SHP77 treated with DMSO at 0.1 percent for 48 hours (cell line): ENCODE data around the gene ARHGEF38.
A peak's percentile ranks its signal among the peaks of the same experiment; 100 is the strongest.

Experiments used
- DNase-seq: peaks from one replicate; lab custom pipeline; 2025; lab: John Stamatoyannopoulos, UW

ARHGEF38 gene, protein sequence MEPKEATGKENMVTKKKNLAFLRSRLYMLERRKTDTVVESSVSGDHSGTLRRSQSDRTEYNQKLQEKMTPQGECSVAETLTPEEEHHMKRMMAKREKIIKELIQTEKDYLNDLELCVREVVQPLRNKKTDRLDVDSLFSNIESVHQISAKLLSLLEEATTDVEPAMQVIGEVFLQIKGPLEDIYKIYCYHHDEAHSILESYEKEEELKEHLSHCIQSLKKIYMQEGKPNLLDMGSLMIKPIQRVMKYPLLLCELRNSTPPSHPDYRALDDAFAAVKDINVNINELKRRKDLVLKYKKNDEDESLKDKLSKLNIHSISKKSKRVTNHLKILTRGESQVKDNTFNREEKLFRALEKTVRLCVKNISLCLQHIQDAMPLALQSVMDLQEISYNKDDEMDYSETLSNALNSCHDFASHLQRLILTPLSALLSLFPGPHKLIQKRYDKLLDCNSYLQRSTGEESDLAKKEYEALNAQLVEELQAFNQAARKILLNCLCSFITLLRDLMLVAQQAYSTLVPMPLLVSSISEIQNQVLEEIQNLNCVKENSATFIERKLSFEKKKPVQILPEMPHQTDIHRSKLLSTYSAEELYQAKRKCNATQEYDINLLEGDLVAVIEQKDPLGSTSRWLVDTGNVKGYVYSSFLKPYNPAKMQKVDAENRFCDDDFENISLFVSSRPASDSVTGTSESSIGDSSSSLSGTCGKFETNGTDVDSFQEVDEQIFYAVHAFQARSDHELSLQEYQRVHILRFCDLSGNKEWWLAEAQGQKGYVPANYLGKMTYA

DNA sequence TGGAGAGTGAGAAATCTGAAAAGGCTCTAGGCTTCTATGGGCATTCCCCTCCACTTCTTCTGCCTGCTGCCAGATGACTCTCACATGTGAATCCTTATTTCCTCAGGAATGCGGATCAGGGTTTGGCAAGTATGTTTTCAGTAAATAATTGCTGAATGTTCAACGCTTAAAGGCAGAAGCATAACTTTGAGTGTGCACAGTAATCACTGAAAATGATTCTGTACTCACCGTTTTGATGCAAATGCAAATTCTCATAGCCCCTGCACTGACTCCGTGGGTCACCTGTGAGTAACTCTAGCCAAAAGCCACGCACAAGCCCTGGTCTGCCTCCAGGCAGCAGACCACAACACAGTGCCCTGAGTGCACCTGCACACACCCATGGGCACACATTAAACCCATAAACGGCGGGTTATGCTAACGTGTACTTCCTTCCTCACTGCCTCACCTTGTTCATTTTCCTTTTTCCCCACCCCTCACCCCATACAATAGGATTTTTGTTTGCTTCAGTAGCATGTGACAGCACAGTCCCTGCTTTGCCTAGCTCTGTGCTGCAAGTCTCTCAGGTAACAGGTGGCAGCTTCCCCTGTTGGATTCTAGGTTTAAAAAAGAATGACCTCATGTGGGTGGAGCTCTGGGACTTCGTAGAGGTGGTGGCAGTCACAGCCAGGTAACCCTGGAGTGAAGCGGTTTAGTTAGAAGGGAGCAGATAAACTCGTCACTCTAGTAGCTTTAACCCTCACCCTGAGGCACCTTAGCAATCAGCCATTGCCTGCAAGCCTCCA, at the start of gene ARHGEF38:
TSS of gene ARHGEF38 (plus strand) at position 656 of the 782 bp plus-strand sequence. CDS start 146 bp downstream, outside the sequence.
- DNase-seq = no peak

DNA sequence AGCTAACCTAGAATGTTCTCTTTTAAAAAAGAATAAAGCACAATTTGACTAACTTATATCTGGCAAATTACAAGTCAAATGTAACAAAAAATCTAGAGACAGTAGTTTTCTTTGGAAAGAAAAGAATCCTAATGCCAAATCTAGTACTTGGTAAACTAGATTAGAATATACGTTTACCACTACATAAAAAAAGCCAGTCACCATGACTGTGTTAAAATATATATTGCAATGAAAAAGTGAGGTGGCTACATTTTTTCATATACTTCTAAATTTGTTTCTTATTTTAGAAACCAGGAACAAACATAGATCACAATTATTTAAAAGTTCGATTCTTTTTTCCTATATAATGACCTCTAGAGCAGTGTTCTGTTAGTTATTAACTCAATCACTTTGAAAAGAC, 48.9 kb upstream of the ARHGEF38 start:
- DNase-seq = no peak

DNA sequence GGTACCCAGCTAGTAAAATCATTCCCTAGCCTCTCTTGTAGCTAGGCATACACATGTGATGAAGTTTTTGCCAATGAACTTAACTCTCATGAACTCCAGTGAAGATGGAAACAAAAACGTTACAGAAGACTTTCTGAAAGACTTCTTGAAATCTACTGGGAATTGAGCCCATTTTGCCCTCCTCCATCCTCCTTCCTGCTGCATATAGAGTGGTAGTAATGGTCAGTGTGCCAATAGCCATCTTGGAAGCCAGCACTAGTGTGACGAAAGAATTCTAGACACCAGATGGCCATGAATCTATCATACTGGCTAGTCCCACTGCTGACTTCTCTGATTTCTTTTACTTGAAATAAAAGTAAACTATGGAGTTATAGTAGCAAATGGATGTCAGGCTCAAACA, 47.7 kb upstream of the ARHGEF38 start:
- DNase-seq = no peak

DNA sequence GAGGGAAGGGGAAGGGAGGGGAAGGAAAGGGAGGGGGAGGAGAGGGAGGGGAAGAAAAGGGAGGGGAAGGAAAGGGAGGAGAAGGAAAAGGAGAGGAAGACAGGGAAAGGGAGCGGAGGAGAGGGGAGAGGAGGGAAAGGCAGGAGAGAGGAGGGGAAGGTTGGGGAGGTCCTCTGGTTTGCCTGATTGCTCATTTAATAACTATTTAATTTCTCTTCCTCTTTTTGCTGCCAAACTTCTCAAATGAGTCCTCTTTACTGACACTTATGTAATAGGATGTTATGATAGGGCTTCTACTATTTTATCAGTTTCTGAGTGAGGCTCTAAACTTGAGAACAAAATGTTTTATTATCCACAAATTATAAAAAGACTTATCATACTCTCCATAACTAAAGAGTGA, 43.1 kb upstream of the ARHGEF38 start:
- DNase-seq = no peak

DNA sequence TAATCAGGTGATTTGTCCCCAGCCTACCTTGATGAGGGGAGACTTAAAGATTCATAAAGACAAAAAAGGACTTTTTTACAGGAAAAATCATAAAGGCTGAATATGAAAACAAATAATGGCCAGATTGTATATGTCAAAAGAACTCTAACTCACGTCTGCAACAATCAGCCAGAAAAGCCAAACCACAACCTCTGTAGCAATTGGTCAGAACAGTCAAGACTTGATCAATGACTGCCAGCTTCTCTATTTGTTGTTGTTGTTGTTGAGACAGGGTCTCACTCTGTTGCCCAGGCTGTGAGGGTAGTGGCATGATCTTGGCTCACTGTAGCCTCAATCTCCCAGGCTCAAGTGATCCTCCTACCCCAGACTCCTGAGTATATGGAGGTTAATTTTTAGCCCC, 42.7 kb upstream of the ARHGEF38 start:
- DNase-seq = no peak

DNA sequence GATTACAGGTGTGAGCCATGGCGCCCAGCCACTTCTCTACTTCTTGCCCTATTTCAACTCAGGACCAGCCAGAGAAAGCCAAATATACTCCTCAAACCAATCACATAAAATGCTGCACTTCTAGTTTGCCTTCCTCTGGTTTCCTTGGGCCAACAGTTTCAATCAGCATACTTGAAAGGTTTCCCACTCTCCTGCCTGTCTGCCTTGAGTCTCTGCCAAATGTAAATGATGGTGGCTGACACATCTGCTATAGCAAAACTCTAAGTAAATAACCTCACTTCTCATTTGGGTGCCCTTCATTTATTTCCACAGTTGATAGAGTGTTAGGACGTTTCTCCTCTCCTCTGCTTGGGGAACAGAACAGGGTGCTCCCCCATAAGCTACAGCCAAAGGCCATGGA, 42.2 kb upstream of the ARHGEF38 start:
- no peak for DNase-seq

DNA sequence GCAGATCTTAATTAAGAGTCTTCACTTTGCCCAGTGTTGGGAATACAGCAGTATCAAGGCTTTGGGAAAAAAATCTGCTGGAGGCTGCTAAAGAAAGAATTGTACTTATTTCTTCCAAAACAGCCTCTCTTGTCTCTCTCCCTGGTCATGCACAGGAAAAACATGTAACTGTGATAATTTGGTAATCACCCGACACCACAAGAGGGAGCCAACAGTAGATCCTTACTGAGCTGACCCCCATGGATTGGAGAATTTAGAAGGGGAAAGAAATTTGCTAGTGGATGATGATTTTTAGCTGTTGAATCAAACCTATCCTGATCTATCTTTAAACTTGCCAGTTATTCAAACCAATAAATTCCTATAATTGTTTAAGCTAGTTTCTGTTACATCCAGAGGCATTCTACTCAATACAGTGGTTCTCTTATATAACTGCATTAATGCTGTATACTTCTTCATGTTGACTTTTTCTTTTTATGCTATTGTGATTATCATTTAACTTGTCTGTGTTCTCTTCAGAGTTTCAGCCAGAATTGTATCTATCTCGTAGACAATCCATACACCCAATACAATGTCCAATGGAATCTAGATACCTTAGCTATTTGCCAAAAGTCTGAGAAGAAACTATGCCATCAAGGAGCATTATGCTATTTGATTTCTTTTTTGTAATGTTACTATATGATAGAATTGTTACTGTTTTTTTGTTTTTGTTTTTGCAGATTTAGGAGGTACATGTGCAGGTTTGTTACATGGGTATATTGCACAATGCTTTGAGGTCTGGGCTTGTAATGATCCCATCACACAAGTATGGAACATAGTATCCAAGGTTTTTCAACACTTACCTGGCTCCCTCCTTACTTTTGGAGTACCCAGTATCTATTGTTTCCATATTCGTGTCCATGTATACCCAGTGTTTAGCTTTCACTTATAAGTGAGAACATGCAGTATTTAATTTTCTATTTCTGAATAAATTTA, 31.3 kb upstream of the ARHGEF38 start:
- peak; percentile 12 for DNase-seq

DNA sequence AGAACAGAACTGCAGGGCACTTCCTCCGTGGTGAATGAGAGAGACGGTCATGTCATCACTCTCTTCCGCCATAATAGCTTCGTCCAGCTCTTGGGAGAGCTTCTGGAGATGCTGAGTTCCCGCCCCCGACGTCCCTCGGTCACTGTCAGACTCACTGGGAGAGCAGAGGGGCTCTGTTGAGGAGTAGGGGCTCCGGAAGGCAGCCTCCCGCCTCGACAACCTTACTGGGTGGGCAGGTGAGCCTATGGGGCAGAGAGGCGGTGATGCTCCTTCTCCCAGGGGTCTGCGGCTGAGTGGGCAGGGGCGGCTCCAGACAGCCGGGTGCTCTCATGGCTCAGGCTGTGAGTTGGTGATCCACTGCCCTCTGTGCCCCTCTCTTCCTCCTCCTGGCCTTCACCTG, 25.8 kb upstream of the ARHGEF38 start:
- DNase-seq = no peak

DNA sequence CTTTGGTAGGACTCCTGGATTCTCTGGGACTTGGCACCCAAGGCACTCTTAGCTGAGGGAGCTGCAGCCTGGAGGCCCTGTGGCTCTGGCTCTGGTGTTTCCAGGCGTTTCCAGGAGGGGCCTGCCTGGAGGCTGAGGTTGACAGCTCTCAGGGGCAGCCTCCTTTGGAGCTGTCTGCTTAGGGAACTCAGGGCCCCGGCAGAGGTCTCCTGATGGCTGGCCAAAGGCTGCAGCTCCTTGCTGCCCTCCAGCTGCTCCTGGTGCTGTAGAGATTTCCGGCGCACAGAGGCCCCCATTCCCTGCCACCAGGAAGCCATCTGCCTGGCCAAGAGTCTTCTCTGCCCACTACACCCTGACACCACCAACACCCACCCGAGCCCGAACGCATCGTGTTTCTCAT, 25.3 kb upstream of the ARHGEF38 start:
- DNase-seq = no peak

DNA sequence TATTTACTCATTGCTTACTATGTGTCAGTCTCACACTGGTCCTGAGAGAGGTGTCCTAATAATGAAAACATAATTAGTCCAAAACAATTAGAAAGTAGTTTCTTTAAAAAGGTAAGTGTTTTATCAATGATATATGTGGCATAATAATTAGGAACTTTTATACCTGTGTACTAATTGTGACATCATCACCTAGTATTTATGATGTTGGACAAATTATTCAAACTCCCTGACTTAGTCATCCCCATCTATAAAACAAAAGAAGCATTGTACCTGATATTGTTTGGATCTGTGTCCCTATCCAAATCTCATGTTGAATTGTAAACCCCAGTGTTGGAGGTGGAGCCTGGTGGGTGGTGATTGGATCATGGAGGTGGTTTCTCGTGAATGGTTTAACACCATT, 15.8 kb upstream of the ARHGEF38 start:
- DNase-seq = no peak

DNA sequence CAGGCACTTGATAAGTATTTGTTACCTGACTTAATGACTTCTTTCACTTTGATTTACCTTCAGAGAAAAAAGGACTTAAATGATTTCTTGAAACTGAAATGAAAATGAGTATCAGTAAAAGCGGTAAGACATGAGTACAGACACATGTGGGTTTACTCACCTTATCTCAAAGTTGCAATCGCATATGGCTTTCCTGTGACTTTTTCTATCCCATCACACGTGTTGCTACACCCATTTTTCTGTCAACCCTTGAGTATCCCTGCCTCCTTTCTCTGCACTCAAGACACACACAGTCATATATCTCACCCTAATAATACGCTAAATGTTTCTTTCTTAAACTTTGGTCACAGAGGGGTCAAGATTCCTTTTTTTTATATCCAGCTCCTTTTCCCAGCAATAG, 11.0 kb upstream of the ARHGEF38 start:
- no peak for DNase-seq

DNA sequence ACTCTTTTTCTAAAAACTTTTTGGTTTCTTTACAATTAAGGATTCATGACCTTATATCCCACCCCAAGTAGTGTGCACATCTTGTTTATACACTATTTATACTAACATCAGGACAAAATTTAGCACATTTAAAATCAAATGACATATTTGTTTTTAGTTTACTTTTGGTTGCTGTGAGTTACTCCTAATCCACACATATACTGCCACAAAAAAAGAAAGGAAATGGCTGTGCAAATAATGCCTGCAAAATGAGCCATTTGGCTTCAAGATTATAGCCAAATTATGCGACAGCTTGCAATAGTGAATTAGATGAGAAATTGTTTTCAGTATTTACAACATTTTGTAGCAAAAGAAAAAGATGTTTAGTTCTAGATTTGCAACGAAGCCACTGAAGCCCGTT, 10.4 kb upstream of the ARHGEF38 start:
- DNase-seq = no peak

DNA sequence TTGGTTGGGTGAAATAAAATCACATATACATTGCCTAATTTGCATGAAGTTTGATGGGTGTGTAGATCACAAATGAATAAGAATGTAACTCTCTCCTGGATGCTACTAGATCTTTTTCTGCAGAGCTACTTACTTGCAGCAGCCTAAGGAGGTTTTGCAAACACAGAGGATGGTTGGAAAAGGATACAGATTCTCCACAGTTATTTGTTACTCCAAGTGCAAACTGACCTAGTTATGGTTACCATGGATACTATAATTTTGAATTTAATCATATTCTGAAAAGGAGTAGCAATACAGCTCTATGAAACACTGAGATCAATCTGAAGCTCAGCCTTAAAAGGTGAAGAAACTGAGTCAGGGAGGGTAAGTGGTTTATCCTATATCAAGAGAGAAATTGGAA, 9.1 kb upstream of the ARHGEF38 start:
- no peak for DNase-seq

DNA sequence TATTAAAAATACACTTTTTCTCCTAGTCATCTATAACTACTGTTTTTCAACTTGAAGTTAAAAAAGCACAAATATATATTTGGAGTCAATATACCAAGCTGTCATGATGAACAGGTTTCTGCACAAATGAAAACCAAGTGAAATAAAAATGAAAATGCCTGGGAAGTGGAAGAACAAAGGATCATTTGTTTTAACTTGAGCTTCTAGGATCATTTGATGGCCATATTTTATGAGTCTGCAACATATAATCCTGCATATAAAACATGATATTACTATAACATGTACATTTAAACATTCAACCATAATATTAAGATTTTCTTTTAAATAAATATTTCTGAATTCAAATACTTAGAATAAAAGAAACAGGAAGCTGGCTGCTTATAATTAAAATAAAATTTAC, 8.5 kb upstream of the ARHGEF38 start:
- no peak for DNase-seq

DNA sequence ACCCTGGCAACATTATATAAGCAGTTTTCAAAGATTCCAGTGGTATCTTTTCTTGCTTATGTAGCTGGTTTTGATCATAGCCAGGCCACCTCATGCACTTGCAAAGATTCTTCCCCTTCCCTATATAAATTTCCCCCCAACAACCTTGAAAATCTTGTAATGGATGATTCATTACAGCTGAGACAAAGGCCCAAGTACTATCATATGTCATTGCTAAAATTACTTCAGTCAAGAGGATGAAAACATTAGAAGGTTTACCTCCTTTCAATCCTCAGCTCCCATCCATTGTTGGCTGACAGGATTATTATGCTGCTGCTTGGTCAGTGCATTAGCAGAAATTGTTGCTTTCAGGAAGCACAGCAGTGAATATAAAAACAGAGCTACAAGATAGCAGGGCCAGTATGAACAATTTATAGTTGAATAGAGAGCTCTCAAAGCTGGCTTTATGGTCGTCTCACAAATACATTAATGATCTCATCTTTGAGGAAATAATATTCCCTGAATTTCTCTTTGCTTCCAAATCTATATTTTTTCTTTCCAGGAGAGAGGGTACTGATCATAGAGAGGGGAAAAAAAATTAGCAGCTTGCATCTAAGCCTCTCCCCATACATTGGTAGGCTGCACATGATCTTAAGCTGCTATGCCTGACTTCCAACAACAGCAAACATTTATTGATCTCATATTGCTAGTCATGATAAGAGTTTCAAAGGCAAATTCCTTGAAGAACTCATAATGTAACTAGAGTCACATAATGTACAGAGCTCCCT, 7.7 kb upstream of the ARHGEF38 start:
- DNase-seq = no peak

DNA sequence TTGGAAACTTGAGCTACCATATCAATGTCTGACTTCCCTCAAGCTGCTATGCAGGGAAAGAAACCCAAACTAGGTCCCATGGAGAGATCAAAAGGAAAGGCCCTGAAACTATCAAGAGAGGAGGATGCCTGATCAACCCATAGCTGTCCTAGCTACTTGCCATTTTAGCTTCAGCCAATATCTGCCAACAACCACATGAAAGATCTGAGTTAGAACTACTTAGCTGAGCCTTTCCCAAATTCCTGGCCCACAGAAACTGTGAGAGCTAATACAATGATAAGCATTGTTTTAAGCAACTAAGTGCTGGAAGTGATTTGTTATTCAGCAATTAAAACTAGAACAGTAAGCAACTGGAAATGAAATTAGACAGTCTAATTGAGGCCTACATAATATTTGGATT, 6.3 kb upstream of the ARHGEF38 start:
- DNase-seq = no peak

DNA sequence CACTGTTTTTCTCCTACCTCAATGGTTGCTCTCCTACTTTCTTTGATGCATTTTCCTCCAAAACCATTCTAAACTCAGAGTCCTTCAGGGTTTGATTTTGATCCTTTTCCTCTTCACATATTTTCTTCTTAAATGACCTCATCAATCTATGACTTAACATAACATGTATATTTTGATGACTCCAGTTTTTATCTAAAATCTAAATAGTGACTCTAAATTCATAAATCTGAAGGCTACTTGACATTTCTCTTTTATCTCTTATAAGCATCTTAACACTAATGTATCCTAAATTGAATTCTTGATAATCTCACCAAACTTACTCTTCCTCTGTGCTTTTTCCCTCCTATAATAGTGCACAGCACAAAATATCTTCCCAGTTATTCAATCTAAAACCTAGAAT, 4.7 kb upstream of the ARHGEF38 start:
- no peak for DNase-seq

DNA sequence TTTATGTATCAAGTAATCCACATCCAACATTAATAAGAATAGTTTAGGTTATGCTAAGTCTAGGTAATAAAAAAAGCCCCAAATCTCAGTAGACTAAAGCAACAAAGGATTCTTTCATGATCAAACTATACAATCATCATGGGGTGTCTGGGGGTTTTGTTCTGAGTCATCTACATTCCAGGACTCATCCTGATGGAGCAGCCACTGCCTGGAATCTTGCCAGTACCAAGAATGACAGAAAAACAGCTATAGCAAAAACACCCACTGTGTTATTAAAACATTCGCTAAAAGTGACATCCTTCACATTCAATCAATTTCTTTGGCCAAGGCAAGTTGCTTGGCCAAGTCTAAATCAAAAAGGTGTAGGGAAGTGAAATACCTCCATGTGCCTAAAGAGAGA, 3.9 kb upstream of the ARHGEF38 start:
- DNase-seq = no peak

DNA sequence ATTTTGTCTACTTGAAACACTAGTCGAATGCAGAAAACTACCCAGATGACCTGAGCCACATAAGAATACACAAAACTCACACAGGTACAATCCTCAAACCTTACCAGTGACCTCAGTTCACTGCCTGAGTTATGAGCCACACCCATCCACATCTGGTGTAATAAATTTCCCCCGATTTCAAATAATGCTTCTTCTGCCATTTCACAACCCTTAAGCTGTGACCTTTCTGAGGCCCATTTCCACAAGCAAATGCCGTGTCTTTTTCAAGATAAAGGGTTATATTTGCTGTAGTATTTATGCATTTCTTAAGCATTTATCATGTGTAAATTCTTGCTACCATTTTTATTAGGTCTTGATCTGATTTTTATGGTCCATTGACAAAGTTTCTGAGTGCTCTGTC, 1.8 kb upstream of the ARHGEF38 start:
- DNase-seq = no peak

DNA sequence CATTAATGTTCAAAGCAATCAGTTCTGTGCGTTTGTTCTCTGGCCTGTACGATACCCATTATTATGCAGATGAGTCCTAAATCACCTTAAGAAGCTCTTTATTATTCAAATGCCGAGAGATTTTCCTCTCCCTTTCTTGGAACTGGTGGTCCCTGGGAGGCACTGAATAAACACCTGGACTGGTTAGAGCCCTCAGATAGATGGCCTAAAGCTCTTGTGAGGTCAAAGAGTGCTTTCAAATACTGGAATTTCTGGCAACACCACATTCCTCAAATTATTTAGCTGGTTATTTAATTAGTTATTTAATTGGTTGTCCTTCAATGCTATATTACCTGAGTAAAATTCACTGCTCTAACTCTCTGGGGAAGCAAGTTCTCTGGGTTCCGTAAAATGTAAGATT, 3.0 kb downstream of the ARHGEF38 start:
- DNase-seq = no peak

DNA sequence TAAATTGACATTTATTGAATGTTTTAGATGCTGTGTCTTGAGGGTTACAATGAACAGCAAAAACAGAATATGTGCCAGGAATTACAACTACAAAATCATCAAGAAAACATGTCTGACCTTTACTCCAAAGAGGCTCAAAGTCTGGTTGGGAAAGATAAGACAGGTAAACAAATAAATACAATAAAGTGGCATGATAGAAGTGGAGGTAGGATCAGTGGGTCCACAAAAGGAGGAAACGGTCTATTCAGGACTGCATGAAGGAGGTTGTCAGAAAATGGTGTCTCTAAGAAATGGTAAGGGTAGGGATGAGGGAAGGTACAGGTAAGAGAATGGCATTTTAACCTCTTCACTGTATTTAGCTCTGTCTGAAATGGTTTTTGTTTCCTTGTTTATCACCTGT, 3.8 kb downstream of the ARHGEF38 start:
- DNase-seq = no peak
